ENCODE data around the gene ABCA1.

GRCh38 chr9:104774132-104774531 lies 153.8 kb downstream of the ABCA1 start:
- no peak for TF ChIP-seq EZH2 (IDR thresholded peaks at IDR 0.05; ENCODE audit: borderline replicate concordance, low read depth, low read length, severe bottlenecking)
- TF ChIP-seq, protein P1, sequence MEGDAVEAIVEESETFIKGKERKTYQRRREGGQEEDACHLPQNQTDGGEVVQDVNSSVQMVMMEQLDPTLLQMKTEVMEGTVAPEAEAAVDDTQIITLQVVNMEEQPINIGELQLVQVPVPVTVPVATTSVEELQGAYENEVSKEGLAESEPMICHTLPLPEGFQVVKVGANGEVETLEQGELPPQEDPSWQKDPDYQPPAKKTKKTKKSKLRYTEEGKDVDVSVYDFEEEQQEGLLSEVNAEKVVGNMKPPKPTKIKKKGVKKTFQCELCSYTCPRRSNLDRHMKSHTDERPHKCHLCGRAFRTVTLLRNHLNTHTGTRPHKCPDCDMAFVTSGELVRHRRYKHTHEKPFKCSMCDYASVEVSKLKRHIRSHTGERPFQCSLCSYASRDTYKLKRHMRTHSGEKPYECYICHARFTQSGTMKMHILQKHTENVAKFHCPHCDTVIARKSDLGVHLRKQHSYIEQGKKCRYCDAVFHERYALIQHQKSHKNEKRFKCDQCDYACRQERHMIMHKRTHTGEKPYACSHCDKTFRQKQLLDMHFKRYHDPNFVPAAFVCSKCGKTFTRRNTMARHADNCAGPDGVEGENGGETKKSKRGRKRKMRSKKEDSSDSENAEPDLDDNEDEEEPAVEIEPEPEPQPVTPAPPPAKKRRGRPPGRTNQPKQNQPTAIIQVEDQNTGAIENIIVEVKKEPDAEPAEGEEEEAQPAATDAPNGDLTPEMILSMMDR (IDR thresholded peaks at IDR 0.05; ENCODE audit: borderline replicate concordance, extremely low read depth, low read length, poor library complexity, severe bottlenecking): no peak

Measured in DND-41 (cell line).